GM18909 (cell line): Measurements from ENCODE around the gene SERPINA1.

Experiments
- ATAC-seq: cut with Tn5 transposase; IDR thresholded peaks from one replicate; pipeline ENCODE4 v1.9.1; 2021; ENCODE audit warnings: mild to moderate bottlenecking; ENCODE audit not compliant: unreplicated experiment, poor library complexity

Gene SERPINA1

DNA sequence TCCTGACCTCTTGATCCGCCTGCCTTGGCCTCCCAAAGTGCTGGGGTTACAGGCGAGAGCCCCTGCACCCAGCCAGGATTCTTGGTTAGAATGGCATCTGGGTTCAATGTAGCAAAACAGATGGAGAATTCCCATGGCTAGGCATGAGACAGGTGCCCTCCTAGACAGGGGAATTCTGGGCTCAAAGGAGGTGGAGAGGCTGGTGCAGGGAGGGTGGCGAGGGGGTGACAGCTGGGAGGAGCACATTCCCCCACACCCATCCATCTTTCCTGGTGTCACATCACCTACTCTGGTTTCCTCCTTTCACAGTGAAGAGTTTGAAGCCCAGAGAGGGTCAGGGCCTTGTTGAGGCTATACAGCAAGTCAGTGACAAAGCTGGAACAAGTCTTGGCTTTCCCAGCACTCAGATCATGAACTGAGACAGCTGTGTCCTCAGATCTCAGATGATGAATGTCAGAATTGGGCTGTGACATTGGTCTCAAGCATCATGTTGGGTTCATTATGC, 2.8 kb downstream of the SERPINA1 start:
- ATAC-seq: no peak

DNA sequence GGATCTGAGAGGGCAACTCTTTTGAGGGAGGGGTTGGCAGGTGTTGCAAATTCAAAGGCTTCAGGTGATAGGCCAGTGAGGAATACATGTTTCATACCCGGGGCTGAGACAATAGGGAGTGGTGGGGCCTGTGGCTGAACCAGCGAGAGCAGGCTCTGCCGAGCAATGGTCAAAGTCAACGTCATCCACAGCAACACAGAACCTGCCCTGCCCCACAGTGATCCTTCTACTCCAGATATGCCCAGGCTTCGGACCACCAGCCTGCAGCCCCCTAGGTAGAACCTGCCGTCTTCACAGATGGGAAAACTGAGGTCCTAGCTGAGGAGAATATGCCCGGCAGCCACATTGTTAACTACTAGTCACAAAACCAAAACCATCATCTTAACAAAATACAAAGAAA, 4.1 kb downstream of the SERPINA1 start:
- no peak for ATAC-seq

DNA sequence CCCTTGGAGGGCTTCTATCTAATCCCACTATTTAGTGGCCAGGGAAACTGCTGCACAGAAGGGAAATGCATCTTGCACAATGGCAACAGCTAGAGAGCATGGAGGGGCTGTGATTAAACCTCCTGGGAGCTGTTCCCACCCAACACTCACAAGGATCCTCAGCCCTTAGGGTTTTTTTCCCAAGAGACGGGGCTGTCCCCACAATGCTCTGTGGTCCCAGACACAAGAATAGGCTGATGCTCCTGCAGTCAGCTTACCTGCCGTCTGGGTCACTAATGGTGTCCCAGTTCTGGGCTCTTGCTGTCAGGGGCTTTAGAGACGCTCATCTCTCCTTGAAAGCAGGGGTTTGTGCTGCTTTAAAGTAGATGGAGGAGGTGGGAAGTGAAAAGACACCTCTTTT, 4.6 kb downstream of the SERPINA1 start:
- ATAC-seq: no peak

- no peak for ATAC-seq
Measured at GRCh38 chr14:94382716-94383596, 5.4 kb downstream of the SERPINA1 start.

DNA sequence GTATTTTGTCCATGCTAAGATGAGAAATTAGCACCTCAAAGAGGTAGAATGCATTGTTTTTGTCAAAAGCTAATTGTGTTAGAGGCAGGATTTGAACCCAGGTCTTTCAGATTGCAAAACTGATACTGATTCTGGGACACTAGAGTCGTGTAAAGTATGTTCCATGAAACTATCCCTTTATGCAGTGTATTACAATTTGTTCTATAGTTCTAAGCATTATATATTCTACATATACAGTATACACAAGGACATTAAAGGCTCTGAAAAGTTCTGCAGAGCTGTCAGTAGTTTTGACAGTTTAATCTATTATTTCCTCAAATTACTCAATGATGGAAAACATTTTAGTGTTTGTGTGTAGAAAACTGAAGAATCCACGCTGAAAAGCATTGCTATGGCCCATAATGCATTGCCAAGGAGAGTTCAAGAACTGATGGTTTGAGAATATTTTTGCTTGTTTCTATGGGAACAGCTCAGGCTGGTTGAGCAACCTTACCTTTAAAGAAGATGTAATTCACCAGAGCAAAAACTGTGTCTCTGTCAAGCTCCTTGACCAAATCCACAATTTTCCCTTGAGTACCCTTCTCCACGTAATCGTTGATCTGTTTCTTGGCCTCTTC, 6.2 kb downstream of the SERPINA1 start:
- ATAC-seq: no peak

GRCh38 chr14:94381149-94382030, 7.0 kb downstream of the SERPINA1 start:
- ATAC-seq: no peak

DNA sequence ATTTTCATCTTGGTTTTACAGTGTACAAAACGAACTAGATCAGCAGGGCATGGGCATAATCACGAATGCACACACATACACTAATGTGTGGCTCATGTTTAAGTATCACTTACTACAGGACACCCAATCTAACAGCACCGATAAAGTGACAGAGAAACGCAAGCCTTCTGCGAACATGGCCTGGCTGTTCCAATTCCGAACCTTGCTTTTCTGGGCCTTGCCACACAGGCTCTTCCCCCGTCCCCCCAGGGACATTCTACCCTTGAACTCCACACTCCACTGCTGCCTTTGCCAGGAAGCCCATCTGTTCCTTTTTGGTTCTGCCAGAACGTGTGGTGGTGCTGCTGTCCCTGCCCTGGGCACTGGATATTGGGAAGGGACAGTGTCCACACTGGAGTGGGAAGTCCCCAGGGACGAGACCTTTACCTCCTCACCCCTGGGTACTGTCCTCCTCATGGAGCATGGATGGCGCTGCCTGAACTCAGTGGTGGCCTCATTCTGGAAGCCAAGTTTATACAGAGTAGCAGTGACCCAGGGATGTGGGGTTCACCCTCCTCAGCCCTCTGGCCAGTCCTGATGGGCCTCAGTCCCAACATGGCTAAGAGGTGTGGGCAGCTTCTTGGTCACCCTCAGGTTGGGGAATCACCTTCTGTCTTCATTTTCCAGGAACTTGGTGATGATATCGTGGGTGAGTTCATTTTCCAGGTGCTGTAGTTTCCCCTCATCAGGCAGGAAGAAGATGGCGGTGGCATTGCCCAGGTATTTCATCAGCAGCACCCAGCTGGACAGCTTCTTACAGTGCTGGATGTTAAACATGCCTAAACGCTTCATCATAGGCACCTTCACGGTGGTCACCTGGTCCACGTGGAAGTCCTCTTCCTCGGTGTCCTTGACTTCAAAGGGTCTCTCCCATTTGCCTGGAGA, 7.9 kb downstream of the SERPINA1 start:
- ATAC-seq: no peak

- no peak for ATAC-seq
Measured at GRCh38 chr14:94379291-94380224, 8.8 kb downstream of the SERPINA1 start.

GRCh38 chr14:94378527-94379290, 9.7 kb downstream of the SERPINA1 start:
- no peak for ATAC-seq

- no peak for ATAC-seq
Measured at GRCh38 chr14:94377866-94378470, 10.4 kb downstream of the SERPINA1 start.

DNA sequence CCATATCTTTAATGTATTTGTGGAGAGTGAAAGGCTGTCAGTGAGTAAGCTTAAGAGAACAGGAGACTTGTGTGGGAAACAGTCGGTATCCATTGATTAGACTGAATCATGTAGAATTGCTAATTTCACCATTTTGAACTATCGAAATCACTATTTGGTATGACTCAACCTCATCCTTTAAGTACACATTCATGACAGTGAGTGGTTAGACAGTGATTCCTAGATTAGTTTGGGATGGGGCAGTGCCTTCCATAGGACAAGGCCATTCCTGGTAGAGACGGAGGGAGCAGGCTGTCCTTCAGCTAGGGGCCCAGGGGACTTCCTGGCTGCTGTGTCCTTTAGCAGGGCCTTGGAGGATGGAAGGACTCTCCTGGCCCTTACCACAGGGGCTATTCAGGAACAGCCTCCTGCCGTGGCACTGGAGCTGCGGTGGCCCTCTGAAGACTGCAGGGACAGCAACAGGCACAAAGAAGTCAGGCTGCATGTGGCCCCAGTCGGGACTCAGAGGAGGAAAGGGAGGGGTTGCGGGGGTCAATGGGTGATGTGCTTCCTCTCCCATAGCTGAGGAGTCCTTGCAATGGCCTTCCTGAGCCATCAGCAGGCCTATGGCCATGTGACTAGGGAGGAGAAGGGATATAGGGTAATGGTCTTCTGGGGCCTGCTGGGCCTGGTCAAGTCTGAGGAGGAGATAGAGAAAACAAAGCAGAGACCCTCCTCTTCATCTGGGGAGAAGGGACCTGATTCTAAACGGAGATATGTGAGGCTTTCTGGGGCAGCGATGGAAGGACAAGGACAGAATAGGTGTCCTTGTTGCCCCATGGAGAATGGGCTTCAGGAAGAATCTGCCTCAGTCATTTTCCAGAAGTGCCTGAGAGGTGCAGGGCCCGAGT, 11.2 kb downstream of the SERPINA1 start:
- ATAC-seq: no peak

- no peak for ATAC-seq
Measured at GRCh38 chr14:94376108-94376975, 12.1 kb downstream of the SERPINA1 start.

- ATAC-seq: no peak
Measured at GRCh38 chr14:94375552-94376107, 12.8 kb downstream of the SERPINA1 start.

DNA sequence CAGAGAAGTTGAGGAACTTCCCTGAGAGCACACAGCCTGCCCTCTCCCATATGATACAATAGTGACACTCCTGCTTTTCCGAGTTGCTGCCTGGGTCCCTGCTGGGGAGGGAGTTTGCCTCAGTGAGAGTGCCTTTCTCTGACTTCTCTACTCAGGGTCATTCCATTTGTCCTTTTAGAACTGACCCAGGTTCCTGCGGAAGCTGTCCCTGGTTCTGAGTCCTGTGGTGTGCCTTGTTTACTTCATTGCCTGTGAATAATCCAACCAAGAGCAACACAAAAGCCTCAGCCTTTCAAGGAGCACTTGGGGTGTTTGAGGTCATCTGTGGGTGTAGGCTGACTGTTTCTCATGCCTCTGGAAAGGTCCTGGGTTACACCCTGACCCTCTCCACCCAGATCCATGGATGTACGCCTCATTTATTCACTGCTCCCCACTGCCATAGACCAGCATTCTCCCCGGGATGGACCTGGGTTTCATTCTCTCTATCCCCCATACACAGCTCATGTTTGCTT, 13.6 kb downstream of the SERPINA1 start:
- no peak for ATAC-seq

- no peak for ATAC-seq
Measured at GRCh38 chr14:94374116-94374515, 14.3 kb downstream of the SERPINA1 start.
